Aorta (tissue), 5 donors: ENCODE data around the gene FARSA. TPM values are rescaled to one million over a fixed set of nuclear protein-coding genes. Genes with fewer than 3 reads are reported as not detected.
A peak's percentile ranks its signal among the peaks of the same experiment; 100 is the strongest.

ENCODE experiments used
- ATAC-seq: fragments of 200-7000 bp; cut with Tn5 transposase; one replicate; pipeline ENCODE4 v1.9.1; 2022; ENCODE audit warnings: moderate library complexity; ENCODE audit not compliant: low FRiP score
- DNase-seq, 2 donors: peaks; one replicate each; pipeline ENCODE4 v3.0.0-alpha.2; 2020
- H3K27ac ChIP-seq, 2 donors: one replicate each; pipeline ENCODE4 v1.5.1; 2013; ENCODE audit warnings: low read length in 2 of 2, mild to moderate bottlenecking in 2 of 2, moderate library complexity in 2 of 2, control low read depth in 1 of 2, inconsistent platforms in 1 of 2, low read depth in 1 of 2
- H3K27me3 ChIP-seq, 2 donors: one replicate each; pipeline ENCODE4 v1.6.1; 2013; ENCODE audit warnings: control low read depth in 1 of 2, low read length in 1 of 2, mild to moderate bottlenecking in 1 of 2, moderate library complexity in 1 of 2; ENCODE audit not compliant: insufficient read depth in 2 of 2, control insufficient read depth in 1 of 2
- H3K36me3 ChIP-seq, 2 donors: one replicate each; pipeline ENCODE4 v1.6.1; 2013; ENCODE audit warnings: control low read depth in 1 of 2, low read length in 1 of 2, mild to moderate bottlenecking in 1 of 2; ENCODE audit not compliant: insufficient read depth in 2 of 2, control insufficient read depth in 1 of 2
- H3K4me1 ChIP-seq, 2 donors: one replicate each; pipeline ENCODE4 v1.6.1; 2013; ENCODE audit warnings: low read length in 2 of 2, control low read depth in 1 of 2, mild to moderate bottlenecking in 1 of 2, moderate library complexity in 1 of 2; ENCODE audit not compliant: insufficient read depth in 2 of 2, control insufficient read depth in 1 of 2
- H3K4me3 ChIP-seq, 2 donors: one replicate each; pipeline ENCODE4 v1.5.1; 2013; ENCODE audit warnings: low read length in 2 of 2, control low read depth in 1 of 2, mild to moderate bottlenecking in 1 of 2
- H3K9me3 ChIP-seq: one replicate; pipeline ENCODE4 v1.6.1; 2013; ENCODE audit warnings: mild to moderate bottlenecking, low read length; ENCODE audit not compliant: control insufficient read depth
- WGBS, 2 donors: extraction: QIAGEN DNeasy Blood & Tissue Kit; methylation state at CpG; one replicate each; pipeline ENCODE4 v1.1.7; 2013; 5-methylcytosine and 5-hydroxymethylcytosine counted together
- intact Hi-C, 2 donors: fragments of 100-400 bp; cut with DNase I; formaldehyde crosslinking; loops; one replicate each; pipeline versions ENCODE4 v1.14.2 to v1.15.0; 2022
- polyA plus RNA-seq, 2 donors: library from polyadenylated mRNA; stranded (reverse); fragments of 200-250 nt; gene quantifications; one replicate each; pipeline ENCODE4 v1.2.3, GENCODE V29; 2013
- total RNA-seq, 2 donors: library from RNA; stranded (reverse); fragmentation: NEBNext Ultra II Directional; extraction: Animal tissue kit (Norgen Biotek cat#: 25700); gene quantifications; one replicate each; pipeline ENCODE4 v1.2.1, GENCODE V29; 2021
- donor health status: healthy with polysubstance abuse.
- donor health status: Bipolar disorder and iron deficiency.
- donor health status: DM: no; HTN: no; CAD: no.
- donor health status: DM: no; HTN: no; CAD: no.
- donor health status: DM: yes; HTN: yes; CAD: no.

Gene FARSA
- total and polyA plus RNA-seq, 4 donors = 19.7 to 31.4 (median 25.2) TPM

GRCh38 chr19:12882589-12882988 lies 50.9 kb downstream of the FARSA start:
- no peaks in the 10 kb centered on the region for H3K4me1 ChIP-seq
- peaks cover 0 to 3% of the 10 kb centered on the region in 2 donors for H3K36me3 ChIP-seq
- DNase-seq = no peak
- intact Hi-C loops = no loop called here
- no peak for ATAC-seq
- no peaks in the 10 kb centered on the region for H3K27me3 ChIP-seq
- 74 to 83% methylated on average over 3 of the region's 3 CpGs for WGBS, 2 donors
- no peak overlapping the region for H3K27ac ChIP-seq
- H3K4me3 ChIP-seq = no peak overlapping the region
- H3K9me3 ChIP-seq = peaks cover 2% of the 10 kb centered on the region

DNA sequence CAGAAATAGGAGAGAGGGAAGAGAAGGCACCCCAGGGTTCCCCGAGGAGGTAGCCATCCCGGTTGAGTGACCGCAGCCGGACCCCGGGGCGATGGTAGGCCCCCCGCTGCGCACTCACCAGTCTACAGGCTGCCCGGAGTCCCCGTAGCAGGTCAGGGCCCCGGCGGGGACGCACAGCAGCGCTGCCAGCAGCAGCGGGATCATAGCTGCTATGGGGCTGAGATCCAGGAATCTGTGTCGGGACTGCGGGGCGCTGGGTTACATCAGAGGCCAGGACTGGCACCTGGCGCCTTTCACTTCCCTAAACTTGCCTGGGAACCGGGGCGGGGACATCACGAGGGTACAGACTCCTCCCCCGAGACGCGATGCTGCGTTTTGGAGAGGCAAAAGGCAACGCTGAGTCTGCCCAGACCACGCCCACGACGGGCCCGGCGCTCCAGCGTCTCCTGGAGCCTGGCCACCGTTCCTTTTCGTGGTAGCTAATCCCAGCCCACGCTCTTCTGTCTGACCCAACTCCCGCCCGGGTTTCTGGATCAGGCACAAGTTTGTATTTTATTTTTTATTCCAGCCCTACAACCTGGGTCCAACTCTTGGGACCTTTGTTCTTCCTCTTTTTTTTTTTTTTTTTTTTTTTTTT lies 52.2 kb downstream of the FARSA start, which contains the start of gene DNASE2:
DNASE2 (minus strand) TSS at position 278 of the 637 bp plus-strand sequence; CDS start at position 204, 74 bp downstream.
- Histone ChIP-seq H3K4me3 (peak within 1 kb of the TSS; percentile 60 to 61), H3K27me3 (no peaks in the 10 kb centered on the region), H3K27ac (peak within 1 kb of the TSS; percentile 71 to 91), H3K4me1 (no peaks in the 10 kb centered on the region), H3K36me3 (peaks cover 0 to 3% of the 10 kb centered on the region in 2 donors), H3K9me3 (peaks cover 2% of the 10 kb centered on the region)
- 0% methylated on average over 38 of the region's 38 CpGs for WGBS, 2 donors
- intact Hi-C loops = no loop called here
- DNase-seq (peak; percentile 98), ATAC-seq (peak; percentile 95)

GRCh38 chr19:12880551-12881171 lies 52.9 kb downstream of the FARSA start:
- H3K27me3 ChIP-seq = no peaks in the 10 kb centered on the region
- intact Hi-C loops = no loop called here
- peak; percentile 66 for ATAC-seq
- WGBS, 2 donors = 8 to 10% methylated on average over 29 of the region's 29 CpGs
- H3K4me3 ChIP-seq = peak overlapping the region; percentile 60 to 61
- DNase-seq = peak; percentile 70 to 82
- peaks cover 0 to 5% of the 10 kb centered on the region in 2 donors for H3K36me3 ChIP-seq
- peak overlapping the region; percentile 71 to 91 for H3K27ac ChIP-seq
- peaks cover 2% of the 10 kb centered on the region for H3K9me3 ChIP-seq
- H3K4me1 ChIP-seq = no peaks in the 10 kb centered on the region

- H3K36me3 ChIP-seq = peaks cover 0 to 5% of the 10 kb centered on the region in 2 donors
- no peak for ATAC-seq
Observed at GRCh38 chr19:12875086-12875485, 58.4 kb downstream of the FARSA start.

GRCh38 chr19:12873891-12874745 lies 59.4 kb downstream of the FARSA start:
- intact Hi-C loops = no loop called here
- H3K27me3 ChIP-seq = no peaks in the 10 kb centered on the region
- H3K4me1 ChIP-seq = no peaks in the 10 kb centered on the region
- no peak overlapping the region for H3K4me3 ChIP-seq
- H3K27ac ChIP-seq = no peak overlapping the region
- H3K36me3 ChIP-seq = peaks cover 0 to 5% of the 10 kb centered on the region in 2 donors
- ATAC-seq (peak; percentile 26), DNase-seq (peak in 1 of 2 donors; percentile 42)
- no peaks in the 10 kb centered on the region for H3K9me3 ChIP-seq
- 87 to 88% methylated on average over 79 to 86 of the region's 86 CpGs for WGBS, 2 donors

More at GRCh38 chr19:12875086-12875485, 58.4 kb downstream of the FARSA start:
- no peak for DNase-seq
- 94 to 96% methylated on average over 6 of the region's 6 CpGs for WGBS, 2 donors
- no peaks in the 10 kb centered on the region for H3K9me3 ChIP-seq
- no peak overlapping the region for H3K27ac ChIP-seq
- intact Hi-C loops = no loop called here
- no peak overlapping the region for H3K4me3 ChIP-seq
- no peaks in the 10 kb centered on the region for H3K27me3 ChIP-seq
- no peaks in the 10 kb centered on the region for H3K4me1 ChIP-seq

GRCh38 chr19:12872941-12873890 lies 60.3 kb downstream of the FARSA start:
- H3K9me3 ChIP-seq = no peaks in the 10 kb centered on the region
- no peak overlapping the region for H3K4me3 ChIP-seq
- peak; percentile 37 for ATAC-seq
- peak in 1 of 2 donors; percentile 76 for DNase-seq
- intact Hi-C loops = no loop called here
- no peak overlapping the region for H3K27ac ChIP-seq
- no peaks in the 10 kb centered on the region for H3K4me1 ChIP-seq
- H3K36me3 ChIP-seq = peaks cover 0 to 2% of the 10 kb centered on the region in 2 donors
- WGBS, 2 donors = 46 to 50% methylated on average over 65 to 70 of the region's 70 CpGs
- no peaks in the 10 kb centered on the region for H3K27me3 ChIP-seq
